DOHH2 (cell line): Measurements from ENCODE around the gene KRTAP5-1.
"Not testable (repeated sequence)": the region's sequence is repeated elsewhere in the genome, so short reads cannot be mapped to it uniquely, and the experiment has no call there.

ENCODE experiments used
- H3F3A ChIP-seq: fragments of 200-600 bp; sonication (generic), shearing (Covaris generic); 2 replicates; pipeline ENCODE4 v1.6.0; 2016; ENCODE audit warnings: antibody characterized with exemption, mild to moderate bottlenecking; ENCODE audit not compliant: control insufficient read depth, insufficient read depth
- H3K27ac ChIP-seq: fragments of 200-600 bp; sonication (generic); 2 replicates; pipeline ENCODE4 v1.5.1; 2014; ENCODE audit warnings: low read depth, mild to moderate bottlenecking, low read length, moderate library complexity
- H3K27me3 ChIP-seq: fragments of 200-600 bp; sonication (generic); 2 replicates; pipeline ENCODE4 v1.6.1; 2014; ENCODE audit warnings: mild to moderate bottlenecking, low read length, mixed read lengths; ENCODE audit not compliant: control insufficient read depth
- H3K36me3 ChIP-seq: fragments of 200-600 bp; sonication (generic); 2 replicates; pipeline ENCODE4 v1.6.1; 2014; ENCODE audit warnings: mild to moderate bottlenecking, low read length, moderate library complexity, mixed read lengths; ENCODE audit not compliant: control insufficient read depth
- H3K4me1 ChIP-seq: fragments of 200-600 bp; sonication (generic); 2 replicates; pipeline ENCODE4 v1.6.1; 2014; ENCODE audit warnings: mild to moderate bottlenecking, low read length, mixed read lengths; ENCODE audit not compliant: control insufficient read depth
- H3K4me2 ChIP-seq: fragments of 200-600 bp; sonication (generic); 2 replicates; pipeline ENCODE4 v1.6.0; 2014; ENCODE audit warnings: mild to moderate bottlenecking, low read length, moderate library complexity
- H3K4me3 ChIP-seq: fragments of 200-600 bp; sonication (generic); 2 replicates; pipeline ENCODE4 v1.5.1; 2014; ENCODE audit warnings: mild to moderate bottlenecking, low read length, mixed read lengths
- H3K79me2 ChIP-seq: fragments of 200-600 bp; sonication (generic); 2 replicates; pipeline ENCODE4 v1.6.1; 2014; ENCODE audit warnings: mild to moderate bottlenecking, low read length, mixed read lengths; ENCODE audit not compliant: control insufficient read depth
- H3K9me2 ChIP-seq: fragments of 200-600 bp; sonication (generic); replicated peaks from 2 replicates; pipeline ENCODE4 v1.6.1; 2014; ENCODE audit warnings: mild to moderate bottlenecking, low read length, mixed read lengths; ENCODE audit not compliant: control insufficient read depth
- H3K9me3 ChIP-seq: fragments of 200-600 bp; sonication (generic); 2 replicates; pipeline ENCODE4 v1.6.1; 2014; ENCODE audit warnings: antibody characterized with exemption, low read length, mixed read lengths; ENCODE audit not compliant: control insufficient read depth, insufficient read depth
- H4K20me1 ChIP-seq: fragments of 200-600 bp; sonication (generic); 2 replicates; pipeline ENCODE4 v1.6.0; 2014; ENCODE audit warnings: low read depth, mild to moderate bottlenecking, antibody characterized with exemption, low read length, moderate library complexity; ENCODE audit not compliant: control insufficient read depth, insufficient read depth
- EZH2phosphoT487 ChIP-seq: fragments of 200-600 bp; sonication (generic); IDR thresholded peaks from 2 replicates; pipeline ENCODE4 v1.6.1; 2017; ENCODE audit warnings: borderline replicate concordance, mild to moderate bottlenecking, antibody characterized with exemption, low read length, moderate library complexity, mixed read lengths
- TF ChIP-seq, protein P1 (sequence below): fragments of 200-600 bp; sonication (generic); IDR thresholded peaks from one replicate; pipeline ENCODE4 v1.5.1; 2014; ENCODE audit warnings: antibody characterized with exemption, mild to moderate bottlenecking, low read depth, low read length; ENCODE audit not compliant: poor library complexity, severe bottlenecking

KRTAP5-1 gene

GRCh38 chr11:1581976-1582375 is 3.1 kb downstream of the KRTAP5-1 start:
- Histone ChIP-seq H3K4me3 (no peak overlapping the region), H3K27me3 (peaks cover 7% of the 10 kb centered on the region; the same call in 1 of the 2 replicates), H3F3A (no peaks in the 10 kb centered on the region), H3K9me3 (no peaks in the 10 kb centered on the region), H3K4me1 (no peaks in the 10 kb centered on the region), H4K20me1 (no peaks in the 10 kb centered on the region), H3K4me2 (no peak overlapping the region), H3K36me3 (no peaks in the 10 kb centered on the region), H3K27ac (no peak overlapping the region), H3K9me2 (no peaks in the 10 kb centered on the region), H3K79me2 (no peaks in the 10 kb centered on the region)
- TF ChIP-seq EZH2phosphoT487, result no peak
- TF ChIP-seq, protein P1, sequence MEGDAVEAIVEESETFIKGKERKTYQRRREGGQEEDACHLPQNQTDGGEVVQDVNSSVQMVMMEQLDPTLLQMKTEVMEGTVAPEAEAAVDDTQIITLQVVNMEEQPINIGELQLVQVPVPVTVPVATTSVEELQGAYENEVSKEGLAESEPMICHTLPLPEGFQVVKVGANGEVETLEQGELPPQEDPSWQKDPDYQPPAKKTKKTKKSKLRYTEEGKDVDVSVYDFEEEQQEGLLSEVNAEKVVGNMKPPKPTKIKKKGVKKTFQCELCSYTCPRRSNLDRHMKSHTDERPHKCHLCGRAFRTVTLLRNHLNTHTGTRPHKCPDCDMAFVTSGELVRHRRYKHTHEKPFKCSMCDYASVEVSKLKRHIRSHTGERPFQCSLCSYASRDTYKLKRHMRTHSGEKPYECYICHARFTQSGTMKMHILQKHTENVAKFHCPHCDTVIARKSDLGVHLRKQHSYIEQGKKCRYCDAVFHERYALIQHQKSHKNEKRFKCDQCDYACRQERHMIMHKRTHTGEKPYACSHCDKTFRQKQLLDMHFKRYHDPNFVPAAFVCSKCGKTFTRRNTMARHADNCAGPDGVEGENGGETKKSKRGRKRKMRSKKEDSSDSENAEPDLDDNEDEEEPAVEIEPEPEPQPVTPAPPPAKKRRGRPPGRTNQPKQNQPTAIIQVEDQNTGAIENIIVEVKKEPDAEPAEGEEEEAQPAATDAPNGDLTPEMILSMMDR, result no peak

DNA sequence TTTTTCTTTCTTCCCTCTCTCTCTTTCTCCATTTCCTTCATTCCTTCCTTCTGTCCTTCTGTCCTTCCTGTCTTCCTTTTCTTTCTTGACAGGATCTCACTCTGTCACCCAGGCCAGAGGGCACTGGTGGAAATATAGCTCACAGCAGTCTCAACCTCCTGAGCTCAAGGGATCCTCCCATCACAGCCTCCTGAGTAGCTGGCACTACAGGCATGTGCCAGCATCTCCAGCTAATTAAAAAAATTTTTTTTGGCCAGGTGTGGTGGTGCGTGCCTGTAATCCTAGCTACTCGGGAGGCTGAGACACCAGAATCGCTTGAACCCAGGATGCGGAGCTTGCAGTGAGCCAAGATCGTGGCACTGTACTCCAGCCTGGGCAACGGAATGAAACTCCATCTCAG is 8.3 kb downstream of the KRTAP5-1 start:
- Histone ChIP-seq H3K36me3 (no peaks in the 10 kb centered on the region), H3K27me3 (peaks cover 30% of the 10 kb centered on the region), H3K4me2 (no peak overlapping the region), H3K9me2 (no peaks in the 10 kb centered on the region), H3K27ac (no peak overlapping the region), H3F3A (no peaks in the 10 kb centered on the region), H3K4me3 (no peak overlapping the region), H3K4me1 (peaks cover 21% of the 10 kb centered on the region), H3K79me2 (no peaks in the 10 kb centered on the region), H4K20me1 (no peaks in the 10 kb centered on the region), H3K9me3 (no peaks in the 10 kb centered on the region)
- TF ChIP-seq EZH2phosphoT487, result no peak
- TF ChIP-seq, protein P1, result no peak

- H3K27me3 ChIP-seq, result peaks cover 37% of the 10 kb centered on the region
- not testable (repeated sequence) for H3K79me2 ChIP-seq, H3K36me3 ChIP-seq, H4K20me1 ChIP-seq, H3K27ac ChIP-seq, H3F3A ChIP-seq, H3K9me3 ChIP-seq, H3K4me3 ChIP-seq, H3K4me2 ChIP-seq, H3K9me2 ChIP-seq
- peaks cover 28% of the 10 kb centered on the region for H3K4me1 ChIP-seq
Measured at GRCh38 chr11:1575756-1576155, 9.3 kb downstream of the KRTAP5-1 start.

- no peaks in the 10 kb centered on the region for H3K79me2 ChIP-seq
- TF ChIP-seq, protein P1, result no peak
- no peak for TF ChIP-seq EZH2phosphoT487
- H4K20me1 ChIP-seq, result no peaks in the 10 kb centered on the region
- no peaks in the 10 kb centered on the region for H3K9me3 ChIP-seq
- H3K4me3 ChIP-seq, result no peak overlapping the region
- H3K27me3 ChIP-seq, result peaks cover 45% of the 10 kb centered on the region
- no peak overlapping the region for H3K27ac ChIP-seq
- H3F3A ChIP-seq, result no peaks in the 10 kb centered on the region
- peak overlapping the region; percentile 79 for H3K4me2 ChIP-seq
- no peaks in the 10 kb centered on the region for H3K9me2 ChIP-seq
- no peaks in the 10 kb centered on the region for H3K36me3 ChIP-seq
- H3K4me1 ChIP-seq, result peaks cover 28% of the 10 kb centered on the region
Measured at GRCh38 chr11:1574933-1575242, 10.2 kb downstream of the KRTAP5-1 start.
